WTC11 (cell line): ENCODE data around the gene SYDE2. TPM values are rescaled to one million over a fixed set of nuclear protein-coding genes. Genes with fewer than 3 reads are reported as not detected.

Experiments used
- CREB1 ChIP-seq: sonication (generic); formaldehyde crosslinking; IDR thresholded peaks from 2 replicates; pipeline ENCODE4 v1.8.0; 2023; ENCODE audit warnings: mild to moderate bottlenecking, missing genetic modification reagents
- E2F4 ChIP-seq: sonication (generic); formaldehyde crosslinking; IDR thresholded peaks from 2 replicates; pipeline ENCODE4 v1.8.1; 2022; ENCODE audit warnings: low read depth, mild to moderate bottlenecking, moderate library complexity, missing genetic modification reagents, borderline replicate concordance
- ELF4 ChIP-seq: sonication (generic); formaldehyde crosslinking; IDR thresholded peaks from 2 replicates; pipeline ENCODE4 v1.8.1; 2022; ENCODE audit warnings: low read depth, mild to moderate bottlenecking, moderate library complexity, missing genetic modification reagents
- ESRRA ChIP-seq: sonication (generic); formaldehyde crosslinking; IDR thresholded peaks from 2 replicates; pipeline ENCODE4 v1.8.1; 2022; ENCODE audit warnings: mild to moderate bottlenecking, missing genetic modification reagents, borderline replicate concordance
- ETV6 ChIP-seq: sonication (generic); formaldehyde crosslinking; IDR thresholded peaks from 2 replicates; pipeline ENCODE4 v1.8.1; 2022; ENCODE audit warnings: mild to moderate bottlenecking, missing genetic modification reagents
- GRHL2 ChIP-seq: fragments of 250-450 bp; sonication (Bioruptor Pico); IDR thresholded peaks from 2 replicates; pipeline ENCODE4 v1.8.0; 2022; ENCODE audit warnings: mild to moderate bottlenecking, moderate library complexity; ENCODE audit not compliant: insufficient replicate concordance, severe bottlenecking
- IRF1 ChIP-seq: sonication (generic); formaldehyde crosslinking; IDR thresholded peaks from 2 replicates; pipeline ENCODE4 v1.8.0; 2023; ENCODE audit warnings: missing genetic modification reagents
- JAZF1 ChIP-seq: fragments of 250-450 bp; sonication (Bioruptor Pico); IDR thresholded peaks from 2 replicates; pipeline ENCODE4 v1.9.0; 2021; ENCODE audit warnings: moderate library complexity, mild to moderate bottlenecking, inconsistent platforms
- NFE2L1 ChIP-seq: sonication (generic); formaldehyde crosslinking; IDR thresholded peaks from 2 replicates; pipeline ENCODE4 v1.8.1; 2023; ENCODE audit warnings: missing genetic modification reagents
- OVOL2 ChIP-seq: fragments of 250-450 bp; sonication (Bioruptor Pico); IDR thresholded peaks from 2 replicates; pipeline ENCODE4 v1.9.0; 2021; ENCODE audit warnings: mild to moderate bottlenecking, borderline replicate concordance
- PRRX2 ChIP-seq: fragments of 250-450 bp; sonication (Bioruptor Pico); IDR thresholded peaks from 2 replicates; pipeline ENCODE4 v1.8.0; 2021; ENCODE audit warnings: mild to moderate bottlenecking
- SP1 ChIP-seq: sonication (generic); formaldehyde crosslinking; conservative IDR thresholded peaks from 2 replicates; pipeline ENCODE4 v1.8.1; 2022; ENCODE audit warnings: missing genetic modification reagents
- STAT6 ChIP-seq: sonication (generic); formaldehyde crosslinking; conservative IDR thresholded peaks from 2 replicates; pipeline ENCODE4 v1.8.1; 2023; ENCODE audit warnings: mild to moderate bottlenecking, low read depth, missing genetic modification reagents, moderate library complexity
- TEAD1 ChIP-seq: sonication (generic); formaldehyde crosslinking; IDR thresholded peaks from 2 replicates; pipeline ENCODE4 v1.8.0; 2022; ENCODE audit warnings: mild to moderate bottlenecking, missing genetic modification reagents
- USF1 ChIP-seq: sonication (generic); formaldehyde crosslinking; IDR thresholded peaks from 2 replicates; pipeline ENCODE4 v1.8.0; 2022; ENCODE audit warnings: mild to moderate bottlenecking, missing genetic modification reagents
- USF2 ChIP-seq: sonication (generic); formaldehyde crosslinking; IDR thresholded peaks from 2 replicates; pipeline ENCODE4 v1.8.1; 2023; ENCODE audit warnings: mild to moderate bottlenecking, missing genetic modification reagents, moderate library complexity
- ZBTB43 ChIP-seq: sonication (generic); formaldehyde crosslinking; IDR thresholded peaks from 2 replicates; pipeline ENCODE4 v1.8.1; 2023; ENCODE audit warnings: mild to moderate bottlenecking, missing genetic modification reagents
- ZNF219 ChIP-seq: sonication (generic); formaldehyde crosslinking; IDR thresholded peaks from 2 replicates; pipeline ENCODE4 v1.8.0; 2023; ENCODE audit warnings: missing genetic modification reagents, mild to moderate bottlenecking, borderline replicate concordance
- ZNF263 ChIP-seq: sonication (generic); formaldehyde crosslinking; IDR thresholded peaks from 2 replicates; pipeline ENCODE4 v1.8.1; 2022; ENCODE audit warnings: low read depth, mild to moderate bottlenecking, moderate library complexity, missing genetic modification reagents
- ZNF281 ChIP-seq: sonication (generic); formaldehyde crosslinking; IDR thresholded peaks from 2 replicates; pipeline ENCODE4 v1.8.0; 2023; ENCODE audit warnings: mild to moderate bottlenecking, missing genetic modification reagents
- ZNF512 ChIP-seq: sonication (generic); formaldehyde crosslinking; IDR thresholded peaks from 2 replicates; pipeline ENCODE4 v1.8.1; 2022; ENCODE audit warnings: missing genetic modification reagents, borderline replicate concordance
- ZSCAN18 ChIP-seq: fragments of 250-450 bp; sonication (Bioruptor Pico); IDR thresholded peaks from 2 replicates; pipeline ENCODE4 v2.1.2; 2022; ENCODE audit warnings: mild to moderate bottlenecking, moderate library complexity
- total RNA-seq: library from RNA; stranded (reverse); gene quantifications from 3 replicates; pipeline ENCODE4 v1.2.3, GENCODE V29; 2021

The SYDE2 gene
- total RNA-seq, 1 experiment from 2014 or later: 13.8 TPM

- TF ChIP-seq ZSCAN18 (CRISPR knock-in tag): no peak
- peak; percentile 99 for TF ChIP-seq TEAD1 (CRISPR knock-in tag)
- no peak for TF ChIP-seq OVOL2 (CRISPR knock-in tag)
- no peak for TF ChIP-seq CREB1 (CRISPR knock-in tag)
- no peak; the same call in 1 of the 2 replicates for TF ChIP-seq ZNF263 (CRISPR knock-in tag)
- no peak for TF ChIP-seq ZNF512
- no peak; the same call in 1 of the 2 replicates for TF ChIP-seq STAT6
- TF ChIP-seq JAZF1 (CRISPR knock-in tag): no peak
- 0 out of 2 replicates have a peak, but pooled peaks have one; percentile 22 for TF ChIP-seq USF1 (CRISPR knock-in tag)
- peak; percentile 34; the same call in 1 of the 2 replicates for TF ChIP-seq USF2 (CRISPR knock-in tag)
- no peak for TF ChIP-seq ZBTB43
- TF ChIP-seq NFE2L1: peak; percentile 59; the same call in 1 of the 2 replicates
- TF ChIP-seq GRHL2 (CRISPR knock-in tag): no peak
- no peak; the same call in 1 of the 2 replicates for TF ChIP-seq E2F4
- no peak for TF ChIP-seq ELF4 (CRISPR knock-in tag)
- no peak for TF ChIP-seq PRRX2
- TF ChIP-seq SP1 (CRISPR knock-in tag): peak; percentile 35; the same call in 1 of the 2 replicates
- peak; percentile 75; the same call in 1 of the 2 replicates for TF ChIP-seq ZNF281 (CRISPR knock-in tag)
- no peak for TF ChIP-seq IRF1 (CRISPR knock-in tag)
- TF ChIP-seq ETV6: no peak; the same call in 1 of the 2 replicates
- no peak; the same call in 1 of the 2 replicates for TF ChIP-seq ESRRA
- no peak for TF ChIP-seq ZNF219
Measured at GRCh38 chr1:85201340-85202091, 700 bp upstream of the SYDE2 start (continued).
